Kidney epithelial cell (primary cell): ENCODE data around the gene FBXO38. TPM values are rescaled to one million over a fixed set of nuclear protein-coding genes. Genes with fewer than 3 reads are reported as not detected.

ENCODE experiments used
- DNase-seq: peaks from one replicate; pipeline ENCODE4 v3.0.0-alpha.2; 2010; ENCODE audit warnings: low read depth
- H3K27me3 ChIP-seq: 2 replicates; pipeline ENCODE4 v1.6.0; 2011; ENCODE audit warnings: low read length; ENCODE audit not compliant: control insufficient read depth, insufficient read depth
- H3K36me3 ChIP-seq: 2 replicates; pipeline ENCODE4 v1.5.1; 2011; ENCODE audit warnings: low read length; ENCODE audit not compliant: control insufficient read depth, insufficient read depth
- H3K4me3 ChIP-seq: 2 replicates; pipeline ENCODE4 v1.5.1; 2011; ENCODE audit warnings: low read depth, mild to moderate bottlenecking, control low read depth, low read length
- total RNA-seq: library from RNA; depleted of rRNA; stranded (reverse); fragments of >200 nt; gene quantifications from 2 replicates; pipeline ENCODE4 v1.2.3, GENCODE V29; 2015
- TF ChIP-seq, protein P1 (sequence below): IDR thresholded peaks from 2 replicates; pipeline ENCODE4 v1.5.1; 2011; ENCODE audit warnings: mild to moderate bottlenecking, moderate library complexity, low read length, control low read depth, inconsistent platforms; ENCODE audit not compliant: insufficient read depth, poor library complexity, severe bottlenecking

FBXO38 gene
- total RNA-seq, 1 donor from 2014 or later = 33.1 TPM

DNA sequence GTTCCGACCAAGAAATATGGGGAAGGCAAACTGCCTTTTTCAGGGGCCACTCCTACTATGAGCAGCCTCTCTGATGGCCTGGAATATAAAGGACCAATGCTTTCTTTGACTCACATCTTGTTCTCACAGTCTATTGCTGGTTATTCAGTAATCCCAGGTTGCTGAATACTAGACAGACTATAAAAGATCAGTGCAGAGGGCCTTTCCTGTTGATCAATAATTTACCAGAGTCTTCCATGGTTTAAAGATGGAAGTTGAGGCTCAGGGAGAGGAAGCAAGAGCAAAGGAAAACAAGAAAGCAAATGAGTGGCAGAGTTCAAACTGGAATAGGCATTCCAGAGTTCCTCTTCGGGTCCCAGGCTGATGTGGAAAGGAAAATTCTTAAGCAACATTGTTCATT, 62.9 kb downstream of the FBXO38 start:
- DNase-seq = peak; percentile 47
- H3K4me3 ChIP-seq = no peak overlapping the region
- TF ChIP-seq, protein P1, sequence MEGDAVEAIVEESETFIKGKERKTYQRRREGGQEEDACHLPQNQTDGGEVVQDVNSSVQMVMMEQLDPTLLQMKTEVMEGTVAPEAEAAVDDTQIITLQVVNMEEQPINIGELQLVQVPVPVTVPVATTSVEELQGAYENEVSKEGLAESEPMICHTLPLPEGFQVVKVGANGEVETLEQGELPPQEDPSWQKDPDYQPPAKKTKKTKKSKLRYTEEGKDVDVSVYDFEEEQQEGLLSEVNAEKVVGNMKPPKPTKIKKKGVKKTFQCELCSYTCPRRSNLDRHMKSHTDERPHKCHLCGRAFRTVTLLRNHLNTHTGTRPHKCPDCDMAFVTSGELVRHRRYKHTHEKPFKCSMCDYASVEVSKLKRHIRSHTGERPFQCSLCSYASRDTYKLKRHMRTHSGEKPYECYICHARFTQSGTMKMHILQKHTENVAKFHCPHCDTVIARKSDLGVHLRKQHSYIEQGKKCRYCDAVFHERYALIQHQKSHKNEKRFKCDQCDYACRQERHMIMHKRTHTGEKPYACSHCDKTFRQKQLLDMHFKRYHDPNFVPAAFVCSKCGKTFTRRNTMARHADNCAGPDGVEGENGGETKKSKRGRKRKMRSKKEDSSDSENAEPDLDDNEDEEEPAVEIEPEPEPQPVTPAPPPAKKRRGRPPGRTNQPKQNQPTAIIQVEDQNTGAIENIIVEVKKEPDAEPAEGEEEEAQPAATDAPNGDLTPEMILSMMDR = no peak
- H3K27me3 ChIP-seq = no peaks in the 10 kb centered on the region
- H3K36me3 ChIP-seq = no peaks in the 10 kb centered on the region

DNA sequence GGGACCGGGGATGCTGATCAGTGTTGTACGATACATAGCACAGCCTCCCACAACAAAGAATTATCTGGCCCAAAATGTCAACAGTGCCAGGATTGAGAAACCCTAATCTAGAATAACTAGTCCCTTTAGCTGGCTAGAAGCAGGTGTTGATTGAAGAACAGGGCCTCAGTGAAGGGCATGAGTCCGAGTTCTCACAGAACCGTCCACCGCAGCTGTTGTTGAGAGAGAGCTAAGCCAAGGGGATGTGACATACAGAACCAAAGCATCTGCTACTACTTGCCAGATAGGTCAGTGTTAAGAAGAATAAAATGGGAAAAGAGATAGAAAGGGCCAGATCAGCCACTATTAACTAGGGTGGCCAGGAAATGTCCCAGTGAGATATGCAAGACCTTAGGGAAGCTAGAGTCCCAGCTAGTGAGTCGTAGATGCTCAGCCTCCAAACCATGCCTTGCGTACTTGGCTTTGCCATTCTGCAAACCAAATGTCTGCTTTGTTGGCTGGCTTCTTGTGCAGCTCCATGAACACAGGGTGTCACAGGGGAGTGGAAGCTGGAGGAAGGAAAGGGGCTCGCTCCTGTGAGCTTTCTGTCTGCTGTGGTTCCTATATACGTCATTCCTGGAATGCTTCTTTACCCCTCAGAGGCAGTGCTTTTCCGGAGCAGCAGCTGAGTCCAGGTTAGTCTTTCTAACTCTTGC, 68.9 kb downstream of the FBXO38 start:
- no peak for DNase-seq
- no peaks in the 10 kb centered on the region for H3K36me3 ChIP-seq
- no peak overlapping the region for H3K4me3 ChIP-seq
- TF ChIP-seq, protein P1 = no peak
- H3K27me3 ChIP-seq = no peaks in the 10 kb centered on the region

DNA sequence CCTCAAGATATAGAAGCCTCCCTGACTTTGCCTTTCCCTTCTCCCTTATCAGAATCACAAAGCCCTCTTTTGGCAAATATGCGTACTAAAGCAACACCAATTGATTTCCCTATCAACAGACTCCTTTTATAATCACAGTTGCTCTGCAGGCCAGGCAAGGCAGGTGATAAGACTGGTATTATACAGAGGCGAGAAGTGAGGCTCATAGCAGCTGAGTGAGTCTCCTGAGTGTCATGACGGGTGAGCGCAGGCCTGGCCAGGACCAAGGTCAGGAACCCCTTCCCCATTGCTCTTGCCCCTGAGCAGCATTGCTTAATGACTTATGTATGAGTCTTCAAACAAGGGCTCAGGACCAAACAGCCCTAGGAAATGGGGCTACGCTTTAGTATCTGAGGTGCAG, 70.8 kb downstream of the FBXO38 start:
- Histone ChIP-seq H3K27me3 (no peaks in the 10 kb centered on the region), H3K4me3 (no peak overlapping the region), H3K36me3 (no peaks in the 10 kb centered on the region)
- no peak for DNase-seq
- TF ChIP-seq, protein P1 = no peak

DNA sequence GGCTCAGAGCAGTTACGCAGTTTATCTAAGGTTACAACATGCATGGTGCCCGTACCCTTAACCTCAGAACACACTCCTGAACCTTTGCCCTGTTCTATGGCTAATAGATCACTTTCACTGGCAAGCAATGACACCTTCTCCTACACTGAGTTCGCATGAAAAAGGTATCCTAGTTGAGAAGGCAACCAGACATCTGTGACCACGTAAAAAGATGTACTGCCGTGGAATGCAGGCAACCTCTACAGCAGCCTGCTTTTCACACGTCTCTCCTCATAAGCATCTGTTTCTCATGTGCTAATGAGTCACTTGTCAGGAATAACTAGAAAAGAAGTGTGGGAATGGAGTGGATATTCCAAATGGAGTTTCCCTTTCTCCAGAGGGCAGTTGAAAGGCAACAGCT, 71.4 kb downstream of the FBXO38 start:
- Histone ChIP-seq H3K4me3 (no peak overlapping the region), H3K27me3 (no peaks in the 10 kb centered on the region), H3K36me3 (no peaks in the 10 kb centered on the region)
- TF ChIP-seq, protein P1 = no peak
- peak; percentile 54 for DNase-seq

DNA sequence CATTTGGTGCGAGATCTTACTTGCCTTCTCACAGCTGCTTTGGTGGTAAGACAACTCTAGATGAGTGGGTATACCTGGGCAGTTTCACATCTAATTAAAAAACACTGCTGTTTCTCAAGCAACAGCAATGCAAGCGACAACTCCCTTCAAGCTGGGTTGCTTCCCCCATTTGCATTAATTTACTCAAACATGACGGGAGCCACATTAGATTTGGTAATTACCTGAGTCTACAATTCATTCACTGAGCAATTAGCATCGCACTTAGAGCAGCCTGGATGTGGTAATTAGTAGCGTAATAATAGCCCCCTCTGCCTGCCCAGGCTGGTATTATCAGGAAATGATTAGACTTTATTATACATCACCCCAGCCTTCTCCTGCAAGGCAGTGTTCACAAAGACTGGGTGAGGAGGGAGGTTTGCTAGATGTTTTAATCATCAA, 73.4 kb downstream of the FBXO38 start:
- TF ChIP-seq, protein P1 = peak; percentile 62
- DNase-seq = no peak
- Histone ChIP-seq H3K4me3 (no peak overlapping the region), H3K27me3 (no peaks in the 10 kb centered on the region), H3K36me3 (no peaks in the 10 kb centered on the region)

DNA sequence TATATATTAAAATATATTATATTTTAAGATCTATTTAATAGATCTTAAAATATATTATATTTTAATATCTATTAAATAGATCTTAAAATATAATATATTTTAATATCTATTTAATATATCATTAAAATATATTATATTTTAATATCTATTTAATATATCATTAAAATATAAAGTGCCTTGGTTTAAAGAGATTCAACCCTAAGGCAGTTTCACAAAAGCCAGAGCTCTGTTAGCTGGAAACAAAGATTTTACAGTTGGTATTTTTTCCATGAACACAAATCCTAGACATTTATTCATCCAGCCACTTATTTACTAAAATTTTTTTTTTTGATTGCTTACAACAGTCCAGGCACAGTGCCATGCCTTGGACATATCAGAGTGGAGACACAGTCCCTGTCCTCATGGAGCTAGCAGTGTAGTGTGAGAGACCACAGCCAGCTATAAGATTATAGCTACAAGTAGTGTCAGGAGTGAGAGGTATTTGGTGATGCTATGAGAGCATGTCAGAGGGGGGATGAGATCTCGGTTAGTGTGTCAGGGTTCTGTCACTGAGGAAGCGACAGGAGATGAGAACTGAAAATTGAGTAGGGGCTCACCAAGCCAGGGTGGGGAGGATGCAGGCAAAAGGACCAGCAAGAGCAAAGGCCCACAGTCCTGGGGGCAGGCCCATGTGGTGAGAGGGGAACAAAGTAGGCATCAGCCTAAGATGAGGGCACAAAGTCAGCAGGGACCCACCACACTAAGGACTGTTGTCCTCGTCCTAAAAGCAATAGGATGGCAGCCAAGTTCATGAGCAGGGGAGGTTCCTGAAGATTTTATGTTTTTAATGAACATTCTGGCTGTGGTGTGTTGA, 74.5 kb downstream of the FBXO38 start:
- no peak for DNase-seq
- Histone ChIP-seq H3K27me3 (no peaks in the 10 kb centered on the region), H3K4me3 (no peak overlapping the region), H3K36me3 (no peaks in the 10 kb centered on the region)
- TF ChIP-seq, protein P1 = no peak
